Testis (tissue), 3 donors: ENCODE data around the gene RAMACL. TPM values are rescaled to one million over a fixed set of nuclear protein-coding genes. Genes with fewer than 3 reads are reported as not detected.

Experiments used
- DNase-seq: peaks from one replicate; pipeline ENCODE4 v3.0.0-alpha.2; 2019
- H3K27ac ChIP-seq, 2 donors: fragments of 200-600 bp; sonication (generic); one replicate each; pipeline ENCODE4 v1.5.1; 2019
- H3K27me3 ChIP-seq: fragments of 200-600 bp; sonication (generic); one replicate; pipeline ENCODE4 v1.5.1; 2019
- H3K36me3 ChIP-seq: fragments of 200-600 bp; sonication (generic); one replicate; pipeline ENCODE4 v1.5.1; 2017; ENCODE audit warnings: low read depth; ENCODE audit errors: missing control alignments
- H3K4me1 ChIP-seq: fragments of 200-600 bp; sonication (generic); one replicate; pipeline ENCODE4 v1.5.1; 2019
- H3K4me3 ChIP-seq, 2 donors: fragments of 200-600 bp; sonication (generic); one replicate each; pipeline ENCODE4 v1.5.1; 2017 to 2019
- H3K9me3 ChIP-seq: fragments of 200-600 bp; sonication (generic); one replicate; pipeline ENCODE4 v1.5.1; 2017
- CTCF ChIP-seq, 3 experiments: fragments of 450-650 bp in 2 of 3; fragments of 200-600 bp in 1 of 3; sonication (generic) in 1 of 3; IDR thresholded peaks; one replicate each; pipeline ENCODE4 v1.5.1; 2016 to 2019; ENCODE audit warnings: antibody characterized with exemption in 3 of 3, mild to moderate bottlenecking in 2 of 3, moderate library complexity in 1 of 3
- POLR2A ChIP-seq: fragments of 450-650 bp; IDR thresholded peaks from one replicate; pipeline ENCODE4 v1.6.1; 2017; ENCODE audit warnings: antibody characterized with exemption, mild to moderate bottlenecking, moderate library complexity
- WGBS, 2 donors: methylation state at CpG; one replicate each; pipeline ENCODE4 v1.1.5; 2018; 5-methylcytosine and 5-hydroxymethylcytosine counted together
- intact Hi-C: fragments of 100-400 bp; cut with DNase I; formaldehyde crosslinking; loops from one replicate; pipeline ENCODE4 v1.15.1; 2023; ENCODE audit warnings: low total_unique reads
- polyA plus RNA-seq: library from polyadenylated mRNA; stranded (reverse); fragments of 350-450 nt; fragmentation: Illumina TruSeq; extraction: RNeasy Lipid Tissue Mini Kit (QIAGEN cat#74804); gene quantifications from one replicate; pipeline ENCODE4 v1.2.3, GENCODE V29; 2014; ENCODE audit warnings: low read depth, low replicate concordance; ENCODE audit not compliant: insufficient read depth
- total RNA-seq, 2 donors: library from RNA; depleted of rRNA; stranded (reverse); fragments of >200 nt; gene quantifications; one replicate each; pipeline ENCODE4 v1.2.3, GENCODE V29; 2016

RAMACL gene
- total and polyA plus RNA-seq, 3 donors from 2014 or later = 1.7 to 1.9 TPM; not detected in 1

GRCh38 chr6:166573511-166574216 lies 12.8 kb downstream of the RAMACL start:
- Histone ChIP-seq H3K27me3 (no peaks in the 10 kb centered on the region), H3K4me1 (no peaks in the 10 kb centered on the region), H3K4me3 (no peak overlapping the region), H3K27ac (no peak overlapping the region), H3K36me3 (no peaks in the 10 kb centered on the region), H3K9me3 (no peaks in the 10 kb centered on the region)
- intact Hi-C loops = no loop called here
- WGBS, 2 donors = 84 to 93% methylated on average over 18 of the region's 18 CpGs
- no peak for DNase-seq
- TF ChIP-seq POLR2A (no peak), CTCF (IDR thresholded peaks at IDR 0.05) (no peak)

- TF ChIP-seq POLR2A (no peak), CTCF (IDR thresholded peaks at IDR 0.05) (no peak)
- H3K4me3 ChIP-seq = no peak overlapping the region
- DNase-seq = no peak
- WGBS, 2 donors = 79 to 80% methylated on average over 14 to 18 of the region's 18 CpGs
- no peak overlapping the region for H3K27ac ChIP-seq
- no peaks in the 10 kb centered on the region for H3K4me1 ChIP-seq
- H3K36me3 ChIP-seq = no peaks in the 10 kb centered on the region
- intact Hi-C loops = no loop called here
- H3K9me3 ChIP-seq = no peaks in the 10 kb centered on the region
- no peaks in the 10 kb centered on the region for H3K27me3 ChIP-seq
Observed at GRCh38 chr6:166572370-166573261, 13.9 kb downstream of the RAMACL start.

GRCh38 chr6:166570929-166571713 lies 15.4 kb downstream of the RAMACL start:
- 86 to 94% methylated on average over 22 of the region's 22 CpGs for WGBS, 2 donors
- no peak overlapping the region for H3K4me3 ChIP-seq
- H3K27me3 ChIP-seq = no peaks in the 10 kb centered on the region
- DNase-seq = no peak
- H3K4me1 ChIP-seq = no peaks in the 10 kb centered on the region
- intact Hi-C loops = no loop called here
- no peaks in the 10 kb centered on the region for H3K36me3 ChIP-seq
- no peak overlapping the region for H3K27ac ChIP-seq
- TF ChIP-seq CTCF (IDR thresholded peaks at IDR 0.05) = no peak
- no peak for TF ChIP-seq POLR2A
- no peaks in the 10 kb centered on the region for H3K9me3 ChIP-seq

GRCh38 chr6:166569206-166569605 lies 17.3 kb downstream of the RAMACL start:
- H3K9me3 ChIP-seq = no peaks in the 10 kb centered on the region
- WGBS, 2 donors = 94 to 99% methylated on average over 13 of the region's 13 CpGs
- no peak overlapping the region for H3K27ac ChIP-seq
- DNase-seq = no peak
- no peak overlapping the region for H3K4me3 ChIP-seq
- H3K27me3 ChIP-seq = no peaks in the 10 kb centered on the region
- intact Hi-C loops = no loop called here
- no peaks in the 10 kb centered on the region for H3K36me3 ChIP-seq
- H3K4me1 ChIP-seq = peaks cover 3% of the 10 kb centered on the region
- TF ChIP-seq POLR2A (no peak), CTCF (IDR thresholded peaks at IDR 0.05) (no peak)
